Activated naive CD8-positive, alpha-beta T cell treated with anti-CD3 and anti-CD28 coated beads, Interleukin-2, amount 10 ng/mL, durations not matched to agents 7 days and 5 days (primary cell): ENCODE data around the gene PRKAR1B. TPM values are rescaled to one million over a fixed set of nuclear protein-coding genes. Genes with fewer than 3 reads are reported as not detected.
A peak's percentile ranks its signal among the peaks of the same experiment; 100 is the strongest.

Experiments
- ATAC-seq: fragments of 150-1000 bp; cut with Tn5 transposase; one replicate; pipeline ENCODE4 v1.10.0; 2021; ENCODE audit warnings: low read depth, moderate library complexity
- POLR2A ChIA-PET: fragments of 350-600 bp; sonication (Branson Sonifier 250); formaldehyde crosslinking; loops from one replicate; lab custom pipeline; 2021; ENCODE audit warnings: antibody characterized with exemption; lab: Charles Lee
- DNase-seq: peaks from one replicate; pipeline ENCODE4 v3.0.0; 2021
- H3K27ac Mint-ChIP-seq: one replicate; pipeline ENCODE4 v1.8.0; 2022; ENCODE audit warnings: mild to moderate bottlenecking, mixed read lengths
- H3K27me3 Mint-ChIP-seq: one replicate; pipeline ENCODE4 v1.8.0; 2022; ENCODE audit warnings: mild to moderate bottlenecking, moderate library complexity, mixed read lengths
- H3K36me3 Mint-ChIP-seq: one replicate; pipeline ENCODE4 v1.8.0; 2021; ENCODE audit warnings: mild to moderate bottlenecking, mixed read lengths
- H3K4me1 Mint-ChIP-seq: one replicate; pipeline ENCODE4 v1.8.0; 2021; ENCODE audit warnings: mixed read lengths
- H3K4me3 Mint-ChIP-seq: one replicate; pipeline ENCODE4 v1.8.0; 2022; ENCODE audit warnings: mild to moderate bottlenecking, moderate library complexity, mixed read lengths
- H3K9me3 Mint-ChIP-seq: one replicate; pipeline ENCODE4 v1.8.0; 2021; ENCODE audit warnings: mixed read lengths
- total RNA-seq, 2 experiments: library from RNA; stranded (reverse); gene quantifications; one replicate each; pipeline ENCODE4 v1.2.3, GENCODE V29; 2021

Gene PRKAR1B
- total RNA-seq, 2 experiments from 2014 or later = 26.5 to 28.2 TPM

DNA sequence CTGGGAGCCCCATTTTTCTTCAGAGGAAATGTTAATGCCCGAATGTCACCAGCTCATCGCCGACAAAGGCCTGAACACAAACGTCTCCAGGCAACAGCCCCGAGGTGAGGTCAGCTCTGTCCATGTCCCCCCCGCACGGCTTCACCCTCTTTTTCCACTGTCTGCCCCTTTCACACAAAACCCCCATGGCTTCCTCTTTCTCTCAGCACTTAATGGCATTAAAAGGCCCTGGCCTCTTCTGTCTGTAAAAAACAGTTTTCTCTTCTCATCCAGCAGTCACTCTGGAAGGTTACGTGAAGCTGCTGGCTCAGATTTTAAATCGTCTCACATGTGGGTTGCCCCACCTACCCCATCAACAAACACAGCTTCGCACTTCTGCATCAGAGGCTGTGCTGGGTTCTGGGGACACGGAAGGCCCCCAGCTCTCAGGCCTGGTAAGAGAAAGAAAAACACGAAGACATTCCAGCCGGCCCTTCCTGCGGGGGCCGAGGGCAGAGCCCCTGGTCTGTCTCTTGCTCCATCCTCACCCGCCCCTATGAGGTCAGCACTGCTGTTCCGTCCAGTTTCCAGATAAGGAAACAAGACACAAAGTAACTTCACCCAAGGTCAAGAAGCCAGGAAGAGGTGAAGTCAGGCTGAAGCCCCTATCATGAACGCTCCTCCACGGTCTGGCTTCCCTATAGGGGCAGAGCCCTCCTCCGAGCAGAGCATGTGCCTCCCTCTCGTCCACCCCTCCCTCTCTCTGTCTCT, 116.4 kb downstream of the PRKAR1B start:
- DNase-seq (peak; percentile 42), ATAC-seq (peak; percentile 46)
- H3K4me3 Mint-ChIP-seq = peak overlapping the region; percentile 64
- POLR2A ChIA-PET = interaction anchor here (0.9 to 1.8 kb wide), 4 partner anchors 8 to 248 kb away, joined by 3 to 14 read pairs (median 4); no protein-coding TSS in a partner anchor
- peaks cover 59% of the 10 kb centered on the region for H3K4me1 Mint-ChIP-seq
- peak overlapping the region; percentile 92 for H3K27ac Mint-ChIP-seq
- H3K27me3 Mint-ChIP-seq = no peaks in the 10 kb centered on the region
- peaks cover 18% of the 10 kb centered on the region for H3K36me3 Mint-ChIP-seq
- peaks cover 10% of the 10 kb centered on the region for H3K9me3 Mint-ChIP-seq

DNA sequence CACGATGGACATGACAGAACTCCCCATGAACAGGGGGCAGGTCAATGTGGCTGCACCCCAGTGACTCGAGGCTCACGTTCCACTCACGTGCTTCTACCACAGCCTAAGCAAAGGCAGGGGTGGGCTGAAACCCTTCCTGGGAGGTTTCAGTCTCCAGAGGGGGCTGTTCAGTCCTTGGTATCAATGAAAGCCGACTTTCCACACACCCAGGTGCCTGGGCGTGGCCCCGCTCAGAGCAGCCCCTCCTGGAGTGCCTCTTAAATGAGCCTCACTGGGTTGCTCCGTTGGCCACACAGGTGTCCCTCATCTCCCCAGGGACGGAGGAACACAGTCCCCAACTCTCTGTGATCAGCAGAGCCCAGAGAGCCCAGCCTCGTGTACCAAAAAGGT, 116.9 kb downstream of the PRKAR1B start:
- Mint-ChIP-seq H3K4me1 (peaks cover 60% of the 10 kb centered on the region), H3K27me3 (no peaks in the 10 kb centered on the region), H3K9me3 (peaks cover 10% of the 10 kb centered on the region), H3K27ac (peak overlapping the region; percentile 92), H3K36me3 (peaks cover 19% of the 10 kb centered on the region), H3K4me3 (peak overlapping the region; percentile 64)
- no peak for DNase-seq
- peak; percentile 7 for ATAC-seq
- POLR2A ChIA-PET = interaction anchor here (1.0 to 1.8 kb wide), 3 partner anchors 8 to 26 kb away, joined by 3 to 14 read pairs (median 4); no protein-coding TSS in a partner anchor

DNA sequence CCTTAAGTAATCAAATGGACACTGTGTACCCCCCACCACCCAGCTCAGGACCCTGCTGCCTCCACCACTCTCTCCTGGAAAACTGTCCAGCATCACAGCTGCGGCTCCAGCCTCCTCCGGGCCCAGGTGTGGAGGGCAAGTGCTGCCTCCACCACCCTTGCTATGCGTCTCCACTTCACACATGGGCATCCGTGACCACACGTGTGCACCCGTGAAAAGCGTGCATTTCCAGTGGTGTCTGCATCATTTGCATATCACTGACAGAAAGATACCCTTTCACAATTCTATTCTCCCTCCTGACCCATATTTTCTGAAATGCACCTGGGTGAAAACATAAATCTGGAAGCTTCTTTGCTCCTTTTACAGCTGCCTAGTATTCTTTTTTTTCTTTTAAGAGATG, 117.7 kb downstream of the PRKAR1B start:
- POLR2A ChIA-PET = interaction anchor here (0.6 to 1.8 kb wide), 4 partner anchors 9 to 112 kb away, joined by 3 to 14 read pairs (median 6); no protein-coding TSS in a partner anchor
- Mint-ChIP-seq H3K36me3 (peaks cover 25% of the 10 kb centered on the region), H3K4me1 (peaks cover 60% of the 10 kb centered on the region), H3K27ac (peak overlapping the region; percentile 92), H3K9me3 (peaks cover 10% of the 10 kb centered on the region), H3K27me3 (no peaks in the 10 kb centered on the region), H3K4me3 (peak overlapping the region; percentile 71)
- ATAC-seq (no peak), DNase-seq (no peak)

DNA sequence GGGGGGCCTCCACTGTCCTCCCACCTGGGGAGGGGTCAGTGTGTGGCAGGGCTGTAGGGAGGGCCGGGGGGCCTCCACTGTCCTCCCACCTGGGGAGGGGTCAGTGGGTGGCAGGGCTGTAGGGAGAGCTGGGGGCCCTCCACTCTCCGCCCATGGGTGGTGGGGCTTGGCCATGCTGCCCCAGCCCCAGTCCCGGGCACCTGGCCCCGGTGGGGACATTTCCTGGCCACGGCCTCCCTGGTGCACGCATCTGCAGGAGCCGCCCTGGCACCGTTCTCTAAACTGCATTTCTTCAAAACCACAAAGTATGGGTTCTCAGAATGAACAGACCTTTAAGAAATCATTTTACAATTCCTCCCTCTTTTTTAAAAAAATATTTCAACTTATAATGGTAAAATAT, 118.1 kb downstream of the PRKAR1B start:
- peaks cover 27% of the 10 kb centered on the region for H3K36me3 Mint-ChIP-seq
- POLR2A ChIA-PET = interaction anchor here (0.6 to 1.8 kb wide), 3 partner anchors 9 to 113 kb away, joined by 4 to 14 read pairs (median 8); no protein-coding TSS in a partner anchor

DNA sequence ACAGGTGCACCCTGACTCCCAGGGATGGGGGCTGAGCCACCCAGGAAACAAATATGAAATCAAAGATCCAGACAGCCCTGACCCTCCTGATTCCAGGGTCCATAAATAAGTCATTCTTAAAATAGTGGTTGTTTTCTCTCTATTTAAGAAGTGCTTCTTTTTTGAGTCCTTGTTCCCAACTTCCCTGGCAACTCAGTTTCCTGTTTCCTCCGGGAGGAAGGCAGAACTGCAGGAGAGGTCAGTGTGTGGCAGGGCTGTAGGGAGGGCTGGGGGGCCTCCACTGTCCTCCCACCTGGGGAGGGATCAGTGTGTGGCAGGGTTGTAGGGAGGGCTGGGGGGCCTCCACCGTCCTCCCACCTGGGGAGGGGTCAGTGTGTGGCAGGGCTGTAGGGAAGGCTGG, 118.7 kb downstream of the PRKAR1B start:
- DNase-seq = no peak
- Mint-ChIP-seq H3K4me3 (peak overlapping the region; percentile 73), H3K9me3 (peaks cover 10% of the 10 kb centered on the region), H3K27me3 (no peaks in the 10 kb centered on the region), H3K36me3 (peaks cover 27% of the 10 kb centered on the region), H3K4me1 (peaks cover 57% of the 10 kb centered on the region), H3K27ac (peak overlapping the region; percentile 93)
- POLR2A ChIA-PET = no interaction called here
- no peak for ATAC-seq

More for the DNA sequence above, 118.1 kb downstream of the PRKAR1B start:
- H3K27me3 Mint-ChIP-seq = no peaks in the 10 kb centered on the region
- peaks cover 10% of the 10 kb centered on the region for H3K9me3 Mint-ChIP-seq
- ATAC-seq = no peak
- no peak for DNase-seq
- H3K4me1 Mint-ChIP-seq = peaks cover 60% of the 10 kb centered on the region
- peak overlapping the region; percentile 92 for H3K27ac Mint-ChIP-seq
- peak overlapping the region; percentile 71 for H3K4me3 Mint-ChIP-seq

DNA sequence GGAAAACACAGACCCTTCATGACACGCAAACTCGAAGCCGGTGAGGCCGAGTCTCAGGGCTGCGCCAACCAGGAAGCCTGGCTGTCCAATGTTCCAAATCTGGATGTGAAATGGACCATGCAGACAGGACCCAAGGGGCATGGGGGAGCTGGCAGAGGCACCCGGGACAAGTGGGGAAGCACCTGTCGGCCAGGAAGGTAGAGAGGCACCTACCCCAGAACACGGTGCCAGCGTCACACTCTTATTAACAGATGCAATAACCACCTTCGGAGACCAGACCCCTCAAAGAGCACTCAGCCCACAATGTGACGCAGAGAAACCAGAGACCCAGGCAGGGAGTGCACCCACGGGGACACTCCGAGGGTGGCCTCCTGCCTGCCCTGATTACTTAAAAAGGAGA, 119.1 kb downstream of the PRKAR1B start:
- Mint-ChIP-seq H3K9me3 (peaks cover 10% of the 10 kb centered on the region), H3K36me3 (peaks cover 29% of the 10 kb centered on the region), H3K4me1 (peaks cover 60% of the 10 kb centered on the region), H3K27ac (peak overlapping the region; percentile 93), H3K4me3 (peak overlapping the region; percentile 73), H3K27me3 (no peaks in the 10 kb centered on the region)
- DNase-seq (no peak), ATAC-seq (no peak)
- POLR2A ChIA-PET = no interaction called here

DNA sequence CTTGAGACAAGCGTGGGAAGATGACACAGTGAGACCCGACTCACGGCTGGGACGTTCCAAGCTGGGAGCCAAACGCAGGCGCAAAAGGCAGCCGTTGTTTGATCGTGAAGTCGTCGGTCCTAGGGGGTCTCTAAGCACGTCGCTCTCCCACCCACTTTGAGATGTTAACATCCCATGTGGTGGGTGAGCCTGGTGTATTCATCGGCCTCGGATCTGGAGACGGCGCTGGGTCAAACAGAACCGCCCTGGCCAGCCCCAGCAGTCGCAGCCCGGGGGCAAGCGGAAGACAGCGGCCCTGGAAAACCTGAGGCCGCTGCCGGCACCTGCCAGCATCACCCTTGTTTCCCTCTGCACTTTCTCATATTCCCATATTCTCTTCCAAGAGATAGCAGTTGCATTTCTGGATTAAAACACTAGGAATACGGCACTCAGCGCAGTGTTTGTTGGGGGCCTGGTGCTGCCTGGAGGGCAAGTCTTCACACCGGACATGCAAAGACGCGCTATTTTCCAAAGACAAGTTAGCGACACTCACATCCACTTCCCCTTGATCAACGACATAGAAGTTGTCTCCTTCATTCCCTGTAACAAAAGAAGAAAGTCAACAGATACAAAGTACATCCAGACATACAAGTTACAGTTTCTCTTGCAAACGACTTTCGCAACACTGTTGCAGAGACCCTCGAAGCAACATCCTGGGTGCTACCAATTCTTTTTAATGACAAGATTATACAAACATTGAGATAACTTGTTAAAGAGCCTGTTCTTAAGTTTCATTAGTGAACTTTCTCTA, 121.2 kb downstream of the PRKAR1B start:
- Mint-ChIP-seq H3K9me3 (no peaks in the 10 kb centered on the region), H3K27me3 (no peaks in the 10 kb centered on the region), H3K27ac (peak overlapping the region; percentile 67), H3K4me1 (peaks cover 56% of the 10 kb centered on the region), H3K36me3 (peaks cover 19% of the 10 kb centered on the region), H3K4me3 (no peak overlapping the region)
- ATAC-seq = no peak
- no peak for DNase-seq
- POLR2A ChIA-PET = interaction anchor here (6.5 kb wide), 1 partner anchor 11 kb away, joined by 164 read pairs; no protein-coding TSS in a partner anchor

DNA sequence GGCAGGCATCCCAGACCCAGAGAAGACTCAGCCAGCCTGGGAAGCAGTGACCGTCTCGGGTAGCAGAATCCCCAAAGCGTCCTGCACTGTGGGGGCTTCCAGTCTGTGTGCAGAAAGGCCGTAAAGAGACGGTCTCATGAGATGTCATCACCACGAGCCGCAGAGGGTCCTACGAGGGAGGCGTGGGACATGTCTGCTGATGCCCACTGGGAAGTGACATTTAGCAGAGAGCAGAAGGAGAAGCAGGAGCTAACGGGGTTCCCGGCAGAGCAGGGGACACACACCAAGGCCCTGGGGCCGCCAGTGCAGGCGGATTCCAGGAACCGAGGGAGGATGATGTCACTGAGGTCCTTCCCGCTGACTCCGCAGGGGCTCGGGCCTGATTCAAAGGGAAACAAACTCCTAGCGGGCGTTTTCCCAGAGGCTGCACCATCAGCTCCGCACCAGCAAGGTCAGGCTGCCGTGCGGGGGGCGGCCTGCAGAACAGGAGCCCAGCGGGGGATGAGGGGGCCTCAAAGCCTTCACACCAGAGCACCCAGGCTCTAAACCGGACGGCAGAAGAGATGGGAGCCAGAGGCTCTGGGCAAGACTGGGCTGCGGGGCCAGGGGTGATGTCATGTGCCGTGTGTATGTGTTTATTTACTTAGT, 122.1 kb downstream of the PRKAR1B start:
- POLR2A ChIA-PET = interaction anchor here (1.0 to 6.5 kb wide), 10 partner anchors 9 to 253 kb away, joined by 3 to 164 read pairs (median 5); partner anchors contain the start of genes DNAAF5 and PRKAR1B
- Mint-ChIP-seq H3K4me3 (peak overlapping the region; percentile 97), H3K36me3 (peaks cover 19% of the 10 kb centered on the region), H3K4me1 (peaks cover 47% of the 10 kb centered on the region), H3K9me3 (no peaks in the 10 kb centered on the region), H3K27ac (peak overlapping the region; percentile 100), H3K27me3 (no peaks in the 10 kb centered on the region)
- ATAC-seq (no peak), DNase-seq (no peak)

DNA sequence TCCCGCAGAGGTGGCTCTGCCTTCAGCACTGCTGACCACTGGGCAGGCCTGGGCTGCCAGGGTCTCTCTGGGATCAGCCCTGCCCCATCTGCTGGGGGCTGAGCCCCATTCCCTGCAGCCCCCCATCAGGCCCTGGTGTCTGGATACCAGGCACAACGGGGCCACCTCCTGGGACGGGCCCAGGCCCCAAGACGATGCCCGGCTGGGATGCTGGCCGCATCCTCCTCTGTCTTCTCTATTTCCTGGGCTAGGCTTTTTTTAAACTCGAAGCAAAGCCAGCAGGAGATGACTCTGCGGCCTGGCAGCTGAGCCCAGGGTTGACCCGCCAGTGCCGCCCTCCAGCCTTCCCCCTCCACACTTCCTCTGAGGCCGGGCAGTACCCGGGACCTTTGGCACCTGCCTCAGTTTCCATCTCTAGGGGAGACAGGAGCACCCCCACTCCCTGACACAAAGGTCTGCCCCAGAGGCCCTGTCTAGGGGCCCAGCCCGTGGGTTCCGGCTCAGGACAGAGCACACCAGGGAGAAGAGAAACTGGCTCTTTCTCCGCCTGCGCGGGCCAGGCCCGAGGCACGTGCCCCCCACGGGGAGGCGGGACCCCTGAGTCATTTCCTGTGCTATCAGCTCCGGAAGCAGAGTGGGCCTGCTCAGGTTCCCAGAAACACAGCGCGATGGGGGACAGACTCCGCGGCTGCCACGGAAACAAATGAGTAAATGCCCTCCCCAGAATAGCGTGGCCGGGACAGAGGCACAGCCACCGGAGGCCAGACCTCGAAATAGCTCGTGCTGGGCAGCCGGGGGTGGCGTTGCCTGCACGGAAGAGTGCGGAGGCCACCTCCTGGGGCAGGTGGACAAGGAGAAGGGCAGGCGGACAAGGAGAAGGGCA, 122.8 kb downstream of the PRKAR1B start:
- Mint-ChIP-seq H3K27ac (peak overlapping the region; percentile 100), H3K27me3 (no peaks in the 10 kb centered on the region), H3K36me3 (peaks cover 18% of the 10 kb centered on the region), H3K4me1 (peaks cover 41% of the 10 kb centered on the region), H3K9me3 (no peaks in the 10 kb centered on the region), H3K4me3 (peak overlapping the region; percentile 97)
- DNase-seq (peak; percentile 92), ATAC-seq (peak; percentile 86)
- POLR2A ChIA-PET = interaction anchor here (1.0 to 6.5 kb wide), 11 partner anchors 8 to 319 kb away, joined by 3 to 164 read pairs (median 5); partner anchors contain the start of genes DNAAF5 and PRKAR1B

DNA sequence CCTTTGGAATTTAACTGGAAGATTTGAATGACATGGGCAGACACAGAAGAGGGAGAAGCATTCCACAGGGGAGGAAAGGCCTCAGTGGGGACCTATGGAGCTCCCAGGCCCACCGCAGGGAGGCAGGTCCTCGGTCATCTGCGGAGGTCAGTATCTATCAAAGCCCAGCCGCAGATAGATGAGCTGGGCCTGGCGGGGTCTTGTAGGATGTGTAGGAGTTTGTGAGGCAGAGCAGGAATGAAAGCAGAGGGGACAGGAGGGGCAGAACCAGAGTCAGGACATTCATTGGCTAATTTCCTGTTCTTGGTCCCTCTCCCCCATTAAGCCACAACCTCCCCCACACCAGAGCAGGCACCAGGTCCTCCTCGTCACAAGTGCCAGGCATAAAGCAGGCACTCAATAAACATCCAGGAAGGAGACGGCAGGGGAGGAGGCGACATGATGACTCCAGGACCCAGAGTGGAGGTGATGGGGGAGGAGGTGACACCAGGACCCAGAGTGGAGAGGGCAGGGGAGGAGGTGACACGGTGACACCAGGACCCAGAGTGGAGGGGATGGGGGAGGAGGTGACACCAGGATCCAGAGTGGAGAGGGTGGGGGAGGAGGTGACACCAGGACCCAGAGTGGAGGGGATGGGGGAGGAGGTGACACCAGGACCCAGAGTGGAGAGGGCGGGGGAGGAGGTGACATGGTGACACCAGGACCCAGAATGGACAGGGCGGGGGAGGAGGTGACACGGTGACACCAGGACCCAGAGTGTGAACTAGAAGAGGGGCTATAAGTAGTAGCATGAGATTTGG, 123.7 kb downstream of the PRKAR1B start:
- Mint-ChIP-seq H3K27me3 (no peaks in the 10 kb centered on the region), H3K4me1 (peaks cover 37% of the 10 kb centered on the region), H3K27ac (peak overlapping the region; percentile 100), H3K36me3 (peaks cover 18% of the 10 kb centered on the region), H3K9me3 (no peaks in the 10 kb centered on the region), H3K4me3 (peak overlapping the region; percentile 66)
- POLR2A ChIA-PET = interaction anchor here (1.2 to 6.5 kb wide), 6 partner anchors 13 to 320 kb away, joined by 3 to 164 read pairs (median 6); partner anchors contain the start of genes DNAAF5 and PRKAR1B
- peak; percentile 1 for ATAC-seq
- no peak for DNase-seq

DNA sequence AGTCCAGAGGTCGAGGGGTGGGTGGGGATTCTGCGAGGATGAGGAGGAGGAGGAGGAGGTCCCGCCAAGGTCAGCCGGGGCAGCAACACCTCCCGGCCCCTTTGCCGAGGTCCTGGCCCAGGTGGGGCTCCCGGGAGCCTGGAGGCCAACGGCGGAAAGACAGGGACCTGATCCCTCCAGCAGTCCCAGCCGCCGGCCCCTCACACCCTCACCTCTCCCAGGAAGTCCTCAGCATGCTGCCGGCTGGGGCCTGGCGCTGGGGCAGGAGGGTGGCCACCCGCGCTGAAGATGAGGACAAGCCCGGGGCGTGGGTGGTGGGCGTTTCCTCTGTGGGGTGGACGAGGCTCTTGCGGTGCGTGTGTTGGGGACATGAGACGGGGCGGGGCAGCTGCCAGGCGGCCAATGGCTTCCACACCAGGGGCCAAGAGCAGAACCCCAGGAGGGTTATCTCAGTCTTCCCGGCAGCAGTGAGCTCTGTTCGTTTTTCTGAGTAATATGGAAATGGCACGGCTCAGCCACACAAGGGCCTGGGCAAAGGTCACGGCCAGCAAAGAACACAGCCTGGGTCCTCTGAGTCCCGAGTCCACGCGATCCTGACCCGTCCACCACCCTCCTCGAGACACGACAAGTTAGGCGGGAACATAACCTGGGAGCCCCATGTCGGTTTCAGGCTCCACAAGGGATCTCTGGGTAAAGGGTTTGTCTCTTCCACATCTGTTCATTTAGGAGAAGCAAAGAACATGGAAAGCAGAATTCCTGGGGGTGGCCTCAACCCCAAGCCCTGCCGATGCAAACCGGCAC, 124.5 kb downstream of the PRKAR1B start:
- peaks cover 29% of the 10 kb centered on the region for H3K4me1 Mint-ChIP-seq
- no peaks in the 10 kb centered on the region for H3K27me3 Mint-ChIP-seq
- peaks cover 18% of the 10 kb centered on the region for H3K36me3 Mint-ChIP-seq
- H3K27ac Mint-ChIP-seq = peak overlapping the region; percentile 100
- no peak for DNase-seq
- H3K9me3 Mint-ChIP-seq = no peaks in the 10 kb centered on the region
- H3K4me3 Mint-ChIP-seq = peak overlapping the region; percentile 66
- no peak for ATAC-seq
- POLR2A ChIA-PET = interaction anchor here (6.5 kb wide), 1 partner anchor 14 kb away, joined by 164 read pairs; no protein-coding TSS in a partner anchor
